DMS153 (cell line): Measurements from ENCODE around the gene PLSCR3.
"Not testable (repeated sequence)": the region's sequence is repeated elsewhere in the genome, so short reads cannot be mapped to it uniquely, and the experiment has no call there.

Source experiments
- DNase-seq: peaks from one replicate; lab custom pipeline; 2025; lab: John Stamatoyannopoulos, UW

The PLSCR3 gene

DNA sequence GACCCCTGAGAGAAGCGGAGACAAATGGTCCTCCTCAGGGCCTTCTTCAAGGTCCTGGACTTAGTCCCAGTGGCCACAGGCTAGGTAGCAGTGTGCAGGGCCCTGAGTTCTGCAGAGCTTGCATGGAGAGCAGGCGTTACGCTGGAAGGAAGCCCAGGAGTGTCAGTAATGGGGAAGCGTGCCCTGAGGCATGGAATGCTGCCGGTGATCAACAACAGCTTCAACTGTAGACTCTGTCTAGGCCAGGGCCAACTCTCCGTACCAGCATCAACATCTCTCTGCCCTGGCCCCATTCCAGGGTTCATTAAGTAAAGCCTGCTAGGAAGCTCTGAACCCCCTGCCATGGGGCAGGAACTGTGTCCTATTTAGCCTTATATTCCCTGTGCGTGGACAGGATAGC lies 14.0 kb downstream of the PLSCR3 start:
- DNase-seq, result no peak

DNA sequence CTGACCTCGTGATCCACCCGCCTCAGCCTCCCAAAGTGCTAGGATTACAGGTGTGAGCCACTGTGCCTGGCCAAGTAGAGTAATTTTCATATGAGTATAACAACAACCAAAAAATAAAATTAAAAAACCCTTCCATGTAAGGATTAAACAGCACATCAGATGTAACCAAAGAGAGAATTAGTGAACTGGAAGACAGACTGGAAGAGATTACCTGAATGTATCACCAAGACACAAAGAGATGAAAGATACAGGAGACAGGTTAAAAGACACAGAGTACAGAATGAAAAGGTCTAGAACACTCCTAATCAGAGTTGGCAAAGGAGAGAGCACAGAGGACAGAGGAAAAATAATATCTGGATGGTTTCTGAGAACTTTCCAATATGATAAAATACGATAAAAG lies 15.2 kb downstream of the PLSCR3 start:
- no peak for DNase-seq

DNA sequence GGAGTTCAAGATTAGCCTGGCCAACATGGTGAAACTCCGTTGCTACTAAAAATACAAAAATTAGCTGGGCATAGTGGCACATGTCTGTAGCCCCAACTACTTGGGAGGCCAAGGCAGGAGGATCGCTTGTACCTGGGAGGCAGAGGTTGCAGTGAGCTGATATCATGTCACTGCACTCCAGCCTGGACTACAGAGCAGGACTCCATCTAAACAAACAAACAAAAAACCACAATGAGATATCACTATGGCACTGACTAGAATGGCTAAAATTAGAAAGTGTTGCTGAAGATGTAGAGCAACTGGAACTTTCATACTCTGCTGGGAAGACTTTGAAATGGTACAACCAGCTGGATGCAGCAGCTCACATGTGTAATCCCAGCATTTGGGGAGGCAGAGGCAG lies 20.0 kb downstream of the PLSCR3 start:
- DNase-seq, result no peak

GRCh38 chr17:7370853-7371252 lies 23.5 kb downstream of the PLSCR3 start:
- DNase-seq, result no peak

DNA sequence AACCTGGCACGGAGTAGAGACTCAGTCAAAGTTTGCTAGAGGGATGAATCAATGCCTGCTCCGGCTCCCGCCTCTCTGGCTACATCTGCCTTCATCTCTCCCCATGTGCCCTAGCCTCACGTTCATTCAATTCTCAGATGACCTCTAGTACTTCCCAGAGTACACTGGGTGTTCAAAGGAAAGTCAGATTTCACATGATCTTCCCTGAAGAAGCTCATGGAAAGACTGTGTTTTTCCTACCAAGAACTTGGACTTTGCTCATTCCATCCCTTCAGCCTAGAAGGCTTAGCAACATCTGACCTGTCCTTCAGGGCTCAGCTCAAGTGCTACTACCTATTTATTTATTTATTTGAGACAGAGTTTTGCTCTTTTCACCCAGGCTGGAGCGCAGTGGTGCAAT lies 24.5 kb downstream of the PLSCR3 start:
- no peak for DNase-seq

GRCh38 chr17:7368599-7368994 lies 25.7 kb downstream of the PLSCR3 start:
- DNase-seq, result not testable (repeated sequence)

GRCh38 chr17:7367918-7368598 lies 26.3 kb downstream of the PLSCR3 start:
- no peak for DNase-seq

DNA sequence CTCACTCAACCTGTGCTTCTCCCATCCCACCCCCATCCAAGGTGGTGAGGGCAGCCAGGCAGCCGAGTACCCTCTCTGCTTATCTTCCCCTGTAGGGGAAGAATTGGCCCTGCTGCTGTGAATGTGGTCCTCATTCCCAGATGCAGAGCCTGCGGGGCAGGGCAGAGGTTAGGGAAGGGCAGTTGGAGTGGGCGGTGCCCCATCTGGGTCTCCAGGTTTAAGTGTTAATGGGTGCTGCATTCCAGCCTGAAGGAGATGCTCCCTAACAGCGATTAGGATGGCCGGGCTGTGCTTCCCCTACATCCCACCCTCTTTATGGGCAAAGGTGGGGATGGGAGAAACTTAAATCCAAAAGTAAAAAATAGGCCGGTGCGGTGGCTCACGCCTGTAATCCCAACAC lies 27.2 kb downstream of the PLSCR3 start:
- DNase-seq, result no peak

GRCh38 chr17:7365963-7366362 lies 28.4 kb downstream of the PLSCR3 start:
- not testable (repeated sequence) for DNase-seq

- no peak for DNase-seq
These were observed 31.0 kb downstream of the PLSCR3 start for GRCh38 chr17:7363311-7363710.

- DNase-seq, result no peak
These were observed 32.4 kb downstream of the PLSCR3 start for GRCh38 chr17:7361906-7362305.

DNA sequence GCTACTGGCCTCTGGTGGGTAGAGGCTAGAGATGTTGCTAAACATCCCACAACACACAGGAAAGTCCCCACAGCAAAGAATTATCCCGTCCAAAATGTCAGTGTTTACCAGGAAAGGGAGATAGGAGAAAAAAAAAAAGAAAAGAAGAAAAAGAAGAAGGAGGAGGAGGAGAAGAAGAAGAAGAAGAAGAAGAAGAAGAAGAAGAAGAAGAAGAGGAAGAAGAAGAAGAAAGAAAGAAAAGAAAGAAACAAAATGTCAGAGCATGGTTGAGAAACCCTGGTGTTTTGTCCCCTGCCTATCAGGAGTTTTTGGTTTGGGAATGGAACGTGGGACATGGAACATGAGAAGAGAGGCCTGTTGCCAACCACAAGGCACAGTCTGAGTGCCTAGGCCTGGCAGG lies 36.9 kb downstream of the PLSCR3 start:
- no peak for DNase-seq

- no peak for DNase-seq
These were observed 37.6 kb downstream of the PLSCR3 start for GRCh38 chr17:7356756-7357155.

GRCh38 chr17:7356072-7356549 lies 38.2 kb downstream of the PLSCR3 start:
- DNase-seq, result peak; percentile 49

GRCh38 chr17:7355573-7355972 lies 38.8 kb downstream of the PLSCR3 start:
- no peak for DNase-seq

- DNase-seq, result no peak
These were observed 39.3 kb downstream of the PLSCR3 start, which contains the start of gene TMEM95 for GRCh38 chr17:7355053-7355452. TMEM95 (plus strand) TSS chr17:7355156; CDS start chr17:7355205, 49 bp downstream.

DNA sequence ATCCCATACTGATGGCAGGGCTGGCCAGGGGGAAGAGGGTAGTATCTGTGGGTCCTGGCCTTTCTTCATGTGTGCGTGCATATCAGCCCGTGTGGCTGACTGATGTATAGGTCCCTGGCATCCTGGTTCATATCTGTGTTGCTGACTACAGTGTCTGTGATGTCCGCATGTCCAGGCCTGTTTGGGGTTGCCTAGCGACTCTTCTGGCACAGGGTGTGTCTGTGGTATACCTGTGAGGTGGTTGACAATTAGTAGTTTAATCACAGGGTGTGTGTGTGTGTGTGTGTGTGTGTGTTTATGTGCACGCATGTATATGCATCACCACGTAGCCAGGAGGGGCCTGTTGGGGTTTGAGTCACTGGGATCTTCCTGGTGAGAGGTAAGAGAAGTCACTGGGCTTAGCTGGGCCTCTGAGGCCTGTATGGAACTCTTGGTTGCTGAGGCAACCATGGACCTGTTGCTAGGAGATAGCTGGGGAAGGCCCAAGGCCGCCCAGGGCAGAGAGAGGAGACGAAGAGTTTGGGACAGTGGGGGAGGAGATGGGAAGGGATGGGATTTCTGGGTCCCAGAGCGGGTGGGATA lies 40.0 kb downstream of the PLSCR3 start:
- peak; percentile 69 for DNase-seq

GRCh38 chr17:7352910-7353635 lies 41.3 kb downstream of the PLSCR3 start:
- no peak for DNase-seq

DNA sequence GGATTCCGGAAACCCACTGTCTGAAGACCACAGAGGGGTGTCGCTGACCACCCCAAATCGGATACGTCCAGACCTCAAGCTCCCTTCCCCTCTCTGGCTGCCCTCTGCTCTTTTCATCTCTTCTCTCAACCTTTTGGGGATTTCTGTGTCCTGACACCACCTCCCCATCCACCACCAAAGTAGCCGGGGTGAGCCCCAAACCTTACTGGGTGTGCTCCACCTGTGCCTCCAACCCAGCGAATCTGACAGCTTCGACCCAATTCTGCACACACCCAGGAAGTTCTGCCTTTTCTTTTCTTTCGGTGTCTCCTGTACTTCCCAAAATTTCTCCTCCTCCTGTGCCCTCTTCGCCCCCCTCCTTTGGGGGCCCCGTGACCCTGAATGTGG lies 41.8 kb downstream of the PLSCR3 start:
- no peak for DNase-seq

DNA sequence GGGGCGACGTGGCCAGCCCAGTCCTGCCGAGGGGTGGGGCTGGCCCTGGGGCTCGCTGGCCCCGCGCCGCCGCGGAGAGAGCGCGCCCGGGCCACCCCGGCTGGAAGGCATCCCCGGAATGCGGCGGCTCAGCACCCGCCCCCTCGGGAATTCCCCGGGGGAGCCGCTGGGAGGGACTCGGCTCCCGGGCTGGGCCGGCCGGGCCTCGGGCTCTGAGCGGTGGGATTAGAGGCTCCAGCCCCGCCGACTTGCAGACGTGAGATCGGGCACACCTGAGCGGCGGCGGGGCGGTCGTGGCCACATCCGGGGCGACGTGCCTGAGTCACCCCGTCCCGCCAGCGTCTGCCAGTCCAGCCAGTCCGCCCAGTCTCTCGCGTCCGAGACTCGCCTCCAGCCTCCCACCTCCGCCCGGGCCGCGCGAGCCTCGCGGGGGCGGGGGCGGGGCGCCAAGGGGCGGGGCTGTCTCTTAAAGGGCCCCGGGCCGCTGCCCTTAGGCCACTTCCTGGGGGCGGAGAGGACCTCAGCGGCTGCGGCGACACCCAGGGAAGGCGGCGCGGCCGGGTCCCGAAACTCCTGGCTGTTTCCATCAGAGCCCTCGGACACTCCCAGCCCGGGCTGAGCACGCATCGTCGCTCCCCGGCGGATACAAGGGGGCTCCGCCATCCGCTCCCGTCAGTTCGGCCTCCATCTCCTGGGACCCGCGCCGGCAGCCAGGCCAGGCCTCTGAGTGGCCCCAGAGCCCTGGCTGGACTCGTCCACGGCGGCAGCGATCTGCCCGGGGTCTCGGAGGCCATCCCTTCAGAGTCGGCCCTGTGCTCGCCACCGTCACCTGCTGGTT lies 42.4 kb downstream of the PLSCR3 start, which contains the start of gene KCTD11:
TSS of gene KCTD11 (plus strand) at position 498 of the 838 bp plus-strand sequence.
- DNase-seq, result no peak

- no peak for DNase-seq
These were observed 45.7 kb downstream of the PLSCR3 start for GRCh38 chr17:7348478-7349242.
